ENCODE measurements around the gene RASGRF2.

RASGRF2 gene

DNA sequence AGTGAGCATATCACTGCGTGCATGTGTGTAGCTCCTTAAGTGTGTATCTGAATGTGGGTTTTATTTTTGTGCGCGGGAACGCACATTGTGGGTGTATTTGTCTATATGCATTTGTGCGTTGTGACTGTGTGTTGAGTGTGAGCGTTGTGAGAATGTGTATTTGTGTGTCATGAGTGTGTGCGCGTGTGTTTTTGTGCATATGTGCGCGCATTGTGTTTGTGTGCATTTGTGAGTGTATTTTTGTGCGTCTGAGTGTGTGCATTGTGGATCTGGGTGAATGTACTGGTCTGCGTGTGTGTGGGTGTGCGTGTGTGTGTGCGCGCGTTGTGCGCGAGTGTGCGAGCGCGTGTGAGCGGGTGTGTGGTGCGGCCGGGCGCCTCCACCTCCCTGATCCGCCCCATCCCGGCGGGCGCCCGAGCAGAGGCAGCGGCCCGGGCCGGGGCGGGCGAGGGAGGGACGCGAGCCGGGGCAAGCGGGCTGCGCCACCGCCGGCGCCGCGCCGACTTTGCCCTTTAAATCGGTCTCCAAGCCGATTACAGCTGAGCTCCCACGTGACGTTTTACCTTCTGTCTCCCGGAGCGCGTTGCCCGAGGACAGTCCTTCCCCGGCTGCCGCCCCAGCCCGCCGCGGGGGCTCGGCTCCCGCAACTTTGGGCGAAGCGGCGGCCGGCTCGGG is at the start of gene RASGRF2:
TSS of gene RASGRF2 (plus strand) at position 596 of the 675 bp plus-strand sequence. CDS start 376 bp downstream, outside the sequence.
- Mint-ChIP-seq H3K36me3 (ENCODE audit: low read depth) (peaks cover 4% of the 10 kb centered on the region), H3K4me3 (peak within 1 kb of the TSS; percentile 88), H3K4me1 (ENCODE audit: low read depth) (peaks cover 51% of the 10 kb centered on the region)

DNA sequence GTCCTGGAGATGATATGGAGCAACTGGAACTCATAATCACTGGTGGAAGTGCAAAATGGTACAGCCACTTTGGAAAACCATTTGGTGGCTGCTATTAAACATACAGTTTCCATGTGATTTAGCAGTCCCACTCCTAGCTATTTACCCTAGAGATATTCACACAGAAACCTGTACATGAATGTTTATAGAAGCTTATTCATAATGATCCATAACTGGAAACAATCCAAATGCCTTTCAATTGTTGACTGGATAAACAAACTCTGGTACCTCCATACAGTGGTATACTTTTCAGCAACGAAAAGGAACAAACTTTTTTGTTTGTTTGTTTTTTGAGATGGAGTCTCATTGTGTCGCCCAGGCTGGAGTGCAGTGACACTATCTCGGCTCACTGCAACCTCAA is 47.7 kb upstream of the RASGRF2 start:
- Mint-ChIP-seq H3K27me3 (ENCODE audit: low read depth) (no peaks in the 10 kb centered on the region), H3K27ac (no peak overlapping the region), H3K4me3 (no peak overlapping the region), H3K36me3 (ENCODE audit: low read depth) (no peaks in the 10 kb centered on the region), H3K9me3 (no peaks in the 10 kb centered on the region), H3K4me1 (ENCODE audit: low read depth) (peaks cover 2% of the 10 kb centered on the region)

More for the DNA sequence above, at the start of gene RASGRF2:
- Mint-ChIP-seq H3K27me3 (ENCODE audit: low read depth) (peaks cover 17% of the 10 kb centered on the region), H3K27ac (peak within 1 kb of the TSS; percentile 79), H3K9me3 (no peaks in the 10 kb centered on the region)

- Mint-ChIP-seq H3K4me3 (no peak overlapping the region), H3K9me3 (no peaks in the 10 kb centered on the region), H3K27ac (no peak overlapping the region)
Measured at GRCh38 chr5:80915716-80916115, 44.4 kb upstream of the RASGRF2 start.

GRCh38 chr5:80916676-80917075 is 43.5 kb upstream of the RASGRF2 start:
- peaks cover 6% of the 10 kb centered on the region for H3K4me1 Mint-ChIP-seq (ENCODE audit: low read depth)
- peaks cover 2% of the 10 kb centered on the region for H3K36me3 Mint-ChIP-seq (ENCODE audit: low read depth)
- H3K27ac Mint-ChIP-seq, result no peak overlapping the region
- no peaks in the 10 kb centered on the region for H3K27me3 Mint-ChIP-seq (ENCODE audit: low read depth)
- H3K4me3 Mint-ChIP-seq, result no peak overlapping the region
- H3K9me3 Mint-ChIP-seq, result no peaks in the 10 kb centered on the region

More at GRCh38 chr5:80915716-80916115, 44.4 kb upstream of the RASGRF2 start:
- Mint-ChIP-seq H3K4me1 (ENCODE audit: low read depth) (peaks cover 6% of the 10 kb centered on the region), H3K36me3 (ENCODE audit: low read depth) (peaks cover 2% of the 10 kb centered on the region), H3K27me3 (ENCODE audit: low read depth) (no peaks in the 10 kb centered on the region)

DNA sequence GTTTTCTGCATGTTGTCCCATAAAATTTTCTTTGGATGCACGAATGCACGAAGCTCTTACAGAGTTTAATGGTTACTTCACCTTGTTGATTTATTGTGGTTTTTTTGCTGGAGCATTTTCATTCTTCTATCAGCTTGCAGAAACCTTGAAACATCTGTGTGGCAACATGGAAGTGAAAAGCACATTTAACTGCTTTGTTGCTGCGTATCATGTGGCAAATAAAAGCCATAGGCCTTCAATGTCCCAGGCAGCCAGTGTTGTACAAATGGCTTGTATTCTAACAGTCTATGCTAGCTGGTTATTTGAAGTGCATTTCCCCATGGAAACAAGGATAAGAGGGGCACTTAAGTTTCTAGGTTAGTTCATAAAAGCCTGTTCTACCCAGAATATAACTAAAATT is 42.5 kb upstream of the RASGRF2 start:
- H3K4me3 Mint-ChIP-seq, result no peak overlapping the region
- H3K36me3 Mint-ChIP-seq (ENCODE audit: low read depth), result peaks cover 2% of the 10 kb centered on the region
- H3K9me3 Mint-ChIP-seq, result no peaks in the 10 kb centered on the region
- peaks cover 6% of the 10 kb centered on the region for H3K4me1 Mint-ChIP-seq (ENCODE audit: low read depth)
- no peaks in the 10 kb centered on the region for H3K27me3 Mint-ChIP-seq (ENCODE audit: low read depth)
- no peak overlapping the region for H3K27ac Mint-ChIP-seq

DNA sequence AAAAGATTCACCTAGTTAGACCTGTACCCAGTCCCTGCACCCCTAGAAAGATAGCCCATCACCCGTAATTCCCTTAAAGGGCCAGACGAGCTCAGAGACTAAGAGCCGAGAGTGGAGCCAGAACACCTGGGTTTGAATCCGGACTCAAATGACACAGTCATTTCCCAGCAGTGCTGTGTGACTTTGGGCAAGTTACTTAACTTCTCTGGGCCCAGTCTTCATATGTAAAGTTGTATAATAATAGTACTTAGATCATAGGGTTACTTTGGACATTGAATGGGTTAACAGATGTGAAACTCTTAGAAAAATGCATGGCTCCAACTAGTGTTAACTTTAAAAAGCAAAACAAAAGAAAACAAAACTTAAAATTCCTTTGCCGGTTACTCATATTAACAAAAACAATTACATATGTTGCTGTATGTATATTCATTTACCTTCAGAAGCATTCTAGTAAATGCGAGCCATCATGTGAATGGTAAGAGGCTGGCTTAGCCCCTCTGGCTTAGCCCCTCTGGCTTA is 40.4 kb upstream of the RASGRF2 start:
- no peaks in the 10 kb centered on the region for H3K9me3 Mint-ChIP-seq
- H3K36me3 Mint-ChIP-seq (ENCODE audit: low read depth), result peaks cover 2% of the 10 kb centered on the region
- H3K4me1 Mint-ChIP-seq (ENCODE audit: low read depth), result peaks cover 6% of the 10 kb centered on the region
- no peak overlapping the region for H3K27ac Mint-ChIP-seq
- no peak overlapping the region for H3K4me3 Mint-ChIP-seq
- no peaks in the 10 kb centered on the region for H3K27me3 Mint-ChIP-seq (ENCODE audit: low read depth)

GRCh38 chr5:80920333-80920732 is 39.8 kb upstream of the RASGRF2 start:
- no peak overlapping the region for H3K4me3 Mint-ChIP-seq
- H3K36me3 Mint-ChIP-seq (ENCODE audit: low read depth), result peaks cover 2% of the 10 kb centered on the region
- H3K27ac Mint-ChIP-seq, result no peak overlapping the region
- H3K4me1 Mint-ChIP-seq (ENCODE audit: low read depth), result peaks cover 6% of the 10 kb centered on the region
- no peaks in the 10 kb centered on the region for H3K27me3 Mint-ChIP-seq (ENCODE audit: low read depth)
- H3K9me3 Mint-ChIP-seq, result no peaks in the 10 kb centered on the region

DNA sequence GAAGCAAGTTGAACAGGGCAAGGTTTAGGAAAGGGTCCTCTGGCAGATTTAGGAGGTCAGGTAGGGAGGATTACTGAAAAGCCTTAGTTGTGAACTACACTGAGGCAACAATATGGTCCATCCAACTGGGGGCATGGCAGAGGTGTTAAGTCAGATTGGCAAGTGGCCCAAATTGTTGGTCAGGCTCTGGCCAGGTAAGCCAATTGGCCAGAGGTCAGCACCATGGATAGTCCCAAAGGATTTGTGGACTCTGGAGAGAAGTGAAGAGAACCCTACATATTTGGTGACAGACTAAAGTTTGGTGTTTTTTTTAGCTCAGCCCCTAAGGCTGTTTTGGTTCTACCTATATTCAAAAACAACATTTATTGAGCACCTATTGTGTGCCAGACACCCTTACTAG is 39.1 kb upstream of the RASGRF2 start:
- peaks cover 2% of the 10 kb centered on the region for H3K36me3 Mint-ChIP-seq (ENCODE audit: low read depth)
- no peak overlapping the region for H3K27ac Mint-ChIP-seq
- no peaks in the 10 kb centered on the region for H3K9me3 Mint-ChIP-seq
- no peaks in the 10 kb centered on the region for H3K27me3 Mint-ChIP-seq (ENCODE audit: low read depth)
- peaks cover 6% of the 10 kb centered on the region for H3K4me1 Mint-ChIP-seq (ENCODE audit: low read depth)
- H3K4me3 Mint-ChIP-seq, result no peak overlapping the region

DNA sequence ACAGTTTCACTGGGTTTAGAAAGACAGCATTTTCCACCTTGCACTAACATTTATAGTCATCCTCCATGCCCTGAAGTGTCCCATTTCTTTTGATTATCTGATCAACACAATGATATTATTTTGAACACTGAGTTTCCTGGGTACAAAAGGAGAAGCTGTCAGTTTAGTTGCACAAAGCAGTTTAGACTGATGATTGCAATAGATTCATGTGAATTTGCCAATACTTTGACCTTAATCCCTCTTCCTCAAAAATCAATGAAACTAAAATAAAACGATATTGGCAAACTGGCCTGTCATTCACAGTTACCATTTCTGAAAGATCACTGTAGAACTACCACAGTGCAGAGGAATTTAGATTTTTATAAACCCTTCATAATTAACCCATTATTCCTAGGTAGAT is 34.2 kb upstream of the RASGRF2 start:
- Mint-ChIP-seq H3K4me3 (no peak overlapping the region), H3K27ac (no peak overlapping the region), H3K36me3 (ENCODE audit: low read depth) (no peaks in the 10 kb centered on the region), H3K9me3 (no peaks in the 10 kb centered on the region), H3K27me3 (ENCODE audit: low read depth) (no peaks in the 10 kb centered on the region), H3K4me1 (ENCODE audit: low read depth) (no peaks in the 10 kb centered on the region)

DNA sequence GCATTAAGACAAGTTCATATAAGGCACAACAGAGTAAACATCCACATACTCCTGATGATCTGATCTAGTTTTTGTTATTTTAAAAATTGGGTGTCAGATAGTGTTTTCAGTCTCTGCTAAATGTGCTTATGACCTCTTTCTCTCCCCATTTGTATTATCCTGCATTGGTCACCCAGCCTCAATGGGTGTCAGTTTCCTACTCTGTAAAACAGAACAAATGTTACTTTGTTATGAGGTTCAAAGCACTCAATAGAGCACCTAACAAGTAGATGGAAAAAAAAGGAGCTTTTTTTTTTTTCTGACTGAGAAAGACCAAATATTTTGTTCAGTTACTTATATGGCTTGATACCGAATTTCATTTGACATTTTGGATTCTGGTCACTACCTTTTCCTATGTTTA is 33.6 kb upstream of the RASGRF2 start:
- Mint-ChIP-seq H3K9me3 (no peaks in the 10 kb centered on the region), H3K4me3 (no peak overlapping the region), H3K27me3 (ENCODE audit: low read depth) (no peaks in the 10 kb centered on the region), H3K27ac (no peak overlapping the region), H3K4me1 (ENCODE audit: low read depth) (no peaks in the 10 kb centered on the region), H3K36me3 (ENCODE audit: low read depth) (no peaks in the 10 kb centered on the region)

- Mint-ChIP-seq H3K27ac (no peak overlapping the region), H3K4me1 (ENCODE audit: low read depth) (no peaks in the 10 kb centered on the region), H3K36me3 (ENCODE audit: low read depth) (no peaks in the 10 kb centered on the region), H3K4me3 (no peak overlapping the region), H3K27me3 (ENCODE audit: low read depth) (no peaks in the 10 kb centered on the region), H3K9me3 (no peaks in the 10 kb centered on the region)
Measured at GRCh38 chr5:80926979-80927656, 33.0 kb upstream of the RASGRF2 start.

DNA sequence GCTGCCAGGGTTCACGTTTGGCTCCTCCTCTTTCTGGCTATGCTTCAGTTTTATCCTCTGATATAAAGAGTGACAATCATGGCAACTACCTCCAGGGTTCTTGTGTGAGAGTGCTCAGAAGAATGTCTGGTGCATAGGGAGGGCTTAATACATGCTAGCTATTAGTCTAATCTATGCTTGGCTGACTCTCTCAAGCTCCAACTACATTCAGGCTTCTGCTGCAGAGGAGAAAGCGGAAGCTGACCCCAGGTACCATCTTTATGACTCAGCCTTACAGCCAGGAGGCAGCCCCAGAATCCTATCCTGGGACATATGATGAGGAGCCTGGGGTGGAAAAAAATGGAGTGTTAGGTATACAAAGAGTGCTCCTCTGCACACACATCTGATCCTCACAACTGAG is 32.1 kb upstream of the RASGRF2 start:
- Mint-ChIP-seq H3K27me3 (ENCODE audit: low read depth) (no peaks in the 10 kb centered on the region), H3K36me3 (ENCODE audit: low read depth) (no peaks in the 10 kb centered on the region), H3K4me1 (ENCODE audit: low read depth) (no peaks in the 10 kb centered on the region), H3K9me3 (no peaks in the 10 kb centered on the region), H3K4me3 (no peak overlapping the region), H3K27ac (no peak overlapping the region)

DNA sequence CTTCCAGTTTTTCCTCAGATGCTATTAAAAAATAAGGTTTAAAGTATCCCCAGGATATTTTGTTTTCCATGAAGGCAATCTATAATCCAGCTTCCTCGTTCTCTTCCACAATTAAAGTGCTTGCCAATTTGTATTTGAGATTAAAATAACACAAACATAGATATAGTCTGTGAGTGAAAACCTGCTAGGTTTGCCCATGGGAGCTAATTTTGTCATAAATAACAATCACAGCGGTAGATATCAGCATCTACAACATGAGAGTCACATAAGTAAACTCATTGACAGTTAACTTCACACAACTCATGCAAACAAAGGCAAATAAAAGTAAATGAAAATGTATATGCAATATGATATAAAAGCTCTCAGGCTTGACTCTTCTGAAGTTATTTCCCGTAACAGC is 29.2 kb upstream of the RASGRF2 start:
- H3K27ac Mint-ChIP-seq, result no peak overlapping the region
- no peak overlapping the region for H3K4me3 Mint-ChIP-seq
- H3K4me1 Mint-ChIP-seq (ENCODE audit: low read depth), result peaks cover 1% of the 10 kb centered on the region
- H3K36me3 Mint-ChIP-seq (ENCODE audit: low read depth), result no peaks in the 10 kb centered on the region
- no peaks in the 10 kb centered on the region for H3K27me3 Mint-ChIP-seq (ENCODE audit: low read depth)
- no peaks in the 10 kb centered on the region for H3K9me3 Mint-ChIP-seq

- Mint-ChIP-seq H3K4me1 (ENCODE audit: low read depth) (peaks cover 3% of the 10 kb centered on the region), H3K27ac (no peak overlapping the region), H3K36me3 (ENCODE audit: low read depth) (no peaks in the 10 kb centered on the region), H3K9me3 (no peaks in the 10 kb centered on the region), H3K4me3 (no peak overlapping the region), H3K27me3 (ENCODE audit: low read depth) (no peaks in the 10 kb centered on the region)
Measured at GRCh38 chr5:80931411-80931810, 28.8 kb upstream of the RASGRF2 start.

DNA sequence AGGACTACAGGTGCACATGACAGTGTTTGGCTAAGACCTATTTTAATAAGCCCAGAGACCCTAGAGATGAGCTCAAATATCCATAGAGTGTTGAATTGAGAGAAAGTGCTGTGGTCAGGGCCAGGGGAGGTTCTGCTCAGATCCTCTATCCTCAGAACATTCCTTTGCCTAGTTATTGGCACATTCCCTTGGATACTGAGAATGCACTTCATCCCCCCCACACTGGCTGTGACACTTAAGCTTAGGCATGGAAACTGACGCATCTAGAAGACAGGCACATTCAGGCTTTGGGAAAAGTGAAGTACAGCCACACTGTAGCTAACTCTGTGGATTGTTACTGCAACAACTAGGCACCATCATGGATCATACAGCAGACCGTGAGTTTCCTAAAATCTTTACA is 27.1 kb upstream of the RASGRF2 start:
- H3K4me1 Mint-ChIP-seq (ENCODE audit: low read depth), result peaks cover 3% of the 10 kb centered on the region
- H3K9me3 Mint-ChIP-seq, result no peaks in the 10 kb centered on the region
- H3K36me3 Mint-ChIP-seq (ENCODE audit: low read depth), result no peaks in the 10 kb centered on the region
- H3K4me3 Mint-ChIP-seq, result no peak overlapping the region
- H3K27ac Mint-ChIP-seq, result no peak overlapping the region
- H3K27me3 Mint-ChIP-seq (ENCODE audit: low read depth), result no peaks in the 10 kb centered on the region

Measured in T-helper 1 cell treated with Interleukin-12 subunit alpha and Interleukin-12 subunit beta and Interleukin-4 antibody, amounts not matched to agents 30 μg/mL and 1 μg/mL, for 36 hours (primary cell).